Liver (tissue), 9 donors: ENCODE results near the gene CDC45. TPM values are rescaled to one million over a fixed set of nuclear protein-coding genes. Genes with fewer than 3 reads are reported as not detected.

ENCODE experiments used
- DNase-seq: peaks from one replicate; pipeline ENCODE4 v3.0.0-alpha.2; 2017; ENCODE audit warnings: low spot score
- H3K27ac ChIP-seq, 2 donors: one replicate each; pipeline ENCODE4 v1.7.0; 2013; ENCODE audit warnings: inconsistent platforms in 2 of 2, low read length in 2 of 2, control low read depth in 1 of 2, low read depth in 1 of 2, mild to moderate bottlenecking in 1 of 2
- H3K27me3 ChIP-seq, 4 donors: one replicate each; pipeline versions ENCODE4 v1.6.1 to v1.7.0; 2013; ENCODE audit warnings: low read length in 3 of 4, inconsistent platforms in 1 of 4, mild to moderate bottlenecking in 1 of 4, moderate library complexity in 1 of 4; ENCODE audit not compliant: control insufficient read depth in 4 of 4, insufficient read depth in 4 of 4
- H3K36me3 ChIP-seq, 4 donors: one replicate each; pipeline versions ENCODE4 v1.6.1 to v1.7.0; 2013; ENCODE audit warnings: low read length in 3 of 4, mild to moderate bottlenecking in 3 of 4, low read depth in 1 of 4, moderate library complexity in 1 of 4; ENCODE audit not compliant: control insufficient read depth in 4 of 4, insufficient read depth in 3 of 4
- H3K4me1 ChIP-seq, 4 donors: one replicate each; pipeline versions ENCODE4 v1.6.1 to v1.7.0; 2013; ENCODE audit warnings: low read length in 3 of 4, mild to moderate bottlenecking in 3 of 4, moderate library complexity in 1 of 4; ENCODE audit not compliant: control insufficient read depth in 4 of 4, insufficient read depth in 4 of 4
- H3K4me3 ChIP-seq, 3 donors: one replicate each; pipeline versions ENCODE4 v1.6.1 to v1.7.0; 2013; ENCODE audit warnings: low read length in 3 of 3, control low read depth in 1 of 3, low read depth in 1 of 3, mild to moderate bottlenecking in 1 of 3
- H3K9ac ChIP-seq, 2 donors: one replicate each; pipeline ENCODE4 v1.7.0; 2013; ENCODE audit warnings: low read length in 2 of 2, mild to moderate bottlenecking in 2 of 2, moderate library complexity in 2 of 2, control low read depth in 1 of 2, low read depth in 1 of 2
- H3K9me3 ChIP-seq, 4 donors: one replicate each; pipeline versions ENCODE4 v1.6.1 to v1.7.0; 2013; ENCODE audit warnings: low read length in 3 of 4; ENCODE audit not compliant: control insufficient read depth in 4 of 4
- EGR1 ChIP-seq, 2 donors: IDR thresholded peaks; 2 replicates each; pipeline ENCODE4 v1.6.1; 2016 to 2018; ENCODE audit warnings: antibody characterized with exemption in 2 of 2, low read depth in 2 of 2
- FOXA1 ChIP-seq: IDR thresholded peaks from 2 replicates; pipeline ENCODE4 v1.6.1; 2016; ENCODE audit warnings: antibody characterized with exemption
- GABPA ChIP-seq, 2 donors: IDR thresholded peaks in 1 of 2; conservative IDR thresholded peaks in 1 of 2; 2 replicates each; pipeline ENCODE4 v1.6.1; 2016; ENCODE audit warnings: antibody characterized with exemption in 2 of 2, mild to moderate bottlenecking in 1 of 2, moderate library complexity in 1 of 2
- HNF4A ChIP-seq, 2 donors: conservative IDR thresholded peaks; 2 replicates each; pipeline ENCODE4 v1.6.1; 2016; ENCODE audit warnings: antibody characterized with exemption in 2 of 2, mild to moderate bottlenecking in 2 of 2
- HNF4G ChIP-seq: IDR thresholded peaks from 2 replicates; pipeline ENCODE4 v1.6.1; 2016; ENCODE audit warnings: antibody characterized with exemption
- JUND ChIP-seq, 2 donors: IDR thresholded peaks; 2 replicates each; pipeline ENCODE4 v1.6.1; 2016; ENCODE audit warnings: antibody characterized with exemption in 2 of 2
- NR2F2 ChIP-seq: IDR thresholded peaks from 2 replicates; pipeline ENCODE4 v1.6.1; 2016; ENCODE audit warnings: antibody characterized with exemption
- RAD21 ChIP-seq, 2 donors: IDR thresholded peaks; 2 replicates each; pipeline ENCODE4 v1.6.1; 2016; ENCODE audit warnings: antibody characterized with exemption in 2 of 2, mild to moderate bottlenecking in 2 of 2
- RXRA ChIP-seq, 2 donors: IDR thresholded peaks; 2 replicates each; pipeline ENCODE4 v1.6.1; 2017 to 2018; ENCODE audit warnings: antibody characterized with exemption in 2 of 2, mild to moderate bottlenecking in 1 of 2
- SP1 ChIP-seq: IDR thresholded peaks from 2 replicates; pipeline ENCODE4 v1.6.1; 2018; ENCODE audit warnings: antibody characterized with exemption, mild to moderate bottlenecking
- WGBS: extraction: QIAGEN DNeasy Blood & Tissue Kit; methylation state at CpG from one replicate; pipeline ENCODE4 v1.1.7; 2013; 5-methylcytosine and 5-hydroxymethylcytosine counted together
- polyA plus RNA-seq, 2 donors: library from polyadenylated mRNA; stranded (reverse) in 1 of 2; unstranded in 1 of 2; fragments of 200-250 nt in 1 of 2; fragments of >200 nt in 1 of 2; fragmentation: Nextera tagmentation in 1 of 2; extraction: Ambion mirVana in 1 of 2; gene quantifications; one replicate each; pipeline versions ENCODE4 v1.2.1 to v1.2.3, GENCODE V29; 2013 to 2015
- total RNA-seq, 2 donors: library from RNA; depleted of rRNA; stranded (reverse); fragments of >200 nt; gene quantifications; one replicate each; pipeline ENCODE4 v1.2.3, GENCODE V29; 2014
- TF ChIP-seq, protein P1 (sequence below): fragments of 150-350 bp; IDR thresholded peaks from 2 replicates; pipeline ENCODE4 v1.5.1; 2017; ENCODE audit warnings: improper control_type of control experiment, low read depth, low read length; ENCODE audit not compliant: missing input control
- TF ChIP-seq, protein P2 (sequence below): IDR thresholded peaks from 2 replicates; pipeline ENCODE4 v1.6.1; 2016; ENCODE audit warnings: antibody characterized with exemption
- TF ChIP-seq, protein P3 (sequence below): IDR thresholded peaks from 2 replicates; pipeline ENCODE4 v1.6.1; 2016; ENCODE audit warnings: antibody characterized with exemption
- TF ChIP-seq, protein P4 (sequence below): IDR thresholded peaks from 2 replicates; pipeline ENCODE4 v1.6.1; 2016; ENCODE audit warnings: antibody characterized with exemption
- TF ChIP-seq, protein P5 (sequence below): IDR thresholded peaks from 2 replicates; pipeline ENCODE4 v1.6.1; 2016; ENCODE audit warnings: antibody characterized with exemption, mild to moderate bottlenecking
- donor health status: healthy.
- donor health status: healthy.
- donor health status: healthy.
- donor health status: healthy.
- donor health status: healthy.

Gene CDC45
- total and polyA plus RNA-seq, 4 donors = 0.33 to 15.5 (median 0.94) TPM

DNA sequence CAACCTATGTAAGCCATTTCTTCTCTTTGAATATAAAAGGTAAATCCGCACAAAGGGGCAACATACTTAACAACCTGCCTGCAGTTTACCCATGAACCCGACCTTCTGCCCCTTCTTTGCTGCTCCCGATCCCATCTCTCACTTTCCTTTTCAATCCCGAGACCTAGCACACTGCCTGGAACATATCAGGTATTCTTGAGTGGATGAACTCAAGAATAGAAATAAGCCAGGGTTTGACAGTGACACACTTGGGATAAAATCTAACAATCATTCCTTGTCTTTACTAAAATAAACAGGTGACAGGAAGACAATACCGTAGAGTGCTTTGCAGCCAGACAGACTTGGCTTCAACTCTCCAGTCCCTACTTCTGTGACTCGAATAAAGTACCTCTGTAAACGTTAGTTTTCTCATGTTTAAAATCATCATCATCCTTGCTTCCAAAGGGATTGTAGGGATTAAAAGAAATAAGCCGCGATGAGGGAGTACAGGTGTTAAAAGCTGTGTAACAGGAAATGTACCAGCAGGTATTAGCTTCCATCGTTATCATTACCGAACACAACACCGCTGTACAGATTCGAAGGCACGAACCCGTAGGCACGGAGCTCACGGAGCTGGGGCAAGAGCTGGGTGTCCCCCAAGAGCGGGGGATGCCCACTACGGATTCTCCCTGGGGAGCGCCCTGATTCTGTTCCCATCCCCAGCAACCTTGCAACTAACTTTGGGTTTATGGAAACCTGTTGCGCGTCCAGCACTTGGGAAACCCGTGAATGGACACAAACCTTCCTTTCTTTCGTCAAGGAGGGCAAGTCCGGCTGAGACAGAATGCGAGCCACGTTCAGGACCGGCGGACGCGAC is 1.4 kb upstream of the CDC45 start:
- Histone ChIP-seq H3K4me3 (peak overlapping the region; percentile 89 to 98 (median 98)), H3K27ac (peak overlapping the region; percentile 96 to 100), H3K9ac (peak overlapping the region; percentile 89 to 92), H3K36me3 (peaks cover 4 to 15% (median 10%) of the 10 kb centered on the region in 4 donors), H3K27me3 (no peaks in the 10 kb centered on the region), H3K9me3 (no peaks in the 10 kb centered on the region), H3K4me1 (peaks cover 3 to 21% (median 17%) of the 10 kb centered on the region in 4 donors)
- WGBS = under 1% methylated on average over 31 of the region's 31 CpGs
- TF ChIP-seq, protein P1, sequence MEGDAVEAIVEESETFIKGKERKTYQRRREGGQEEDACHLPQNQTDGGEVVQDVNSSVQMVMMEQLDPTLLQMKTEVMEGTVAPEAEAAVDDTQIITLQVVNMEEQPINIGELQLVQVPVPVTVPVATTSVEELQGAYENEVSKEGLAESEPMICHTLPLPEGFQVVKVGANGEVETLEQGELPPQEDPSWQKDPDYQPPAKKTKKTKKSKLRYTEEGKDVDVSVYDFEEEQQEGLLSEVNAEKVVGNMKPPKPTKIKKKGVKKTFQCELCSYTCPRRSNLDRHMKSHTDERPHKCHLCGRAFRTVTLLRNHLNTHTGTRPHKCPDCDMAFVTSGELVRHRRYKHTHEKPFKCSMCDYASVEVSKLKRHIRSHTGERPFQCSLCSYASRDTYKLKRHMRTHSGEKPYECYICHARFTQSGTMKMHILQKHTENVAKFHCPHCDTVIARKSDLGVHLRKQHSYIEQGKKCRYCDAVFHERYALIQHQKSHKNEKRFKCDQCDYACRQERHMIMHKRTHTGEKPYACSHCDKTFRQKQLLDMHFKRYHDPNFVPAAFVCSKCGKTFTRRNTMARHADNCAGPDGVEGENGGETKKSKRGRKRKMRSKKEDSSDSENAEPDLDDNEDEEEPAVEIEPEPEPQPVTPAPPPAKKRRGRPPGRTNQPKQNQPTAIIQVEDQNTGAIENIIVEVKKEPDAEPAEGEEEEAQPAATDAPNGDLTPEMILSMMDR = no peak
- TF ChIP-seq, protein P2, sequence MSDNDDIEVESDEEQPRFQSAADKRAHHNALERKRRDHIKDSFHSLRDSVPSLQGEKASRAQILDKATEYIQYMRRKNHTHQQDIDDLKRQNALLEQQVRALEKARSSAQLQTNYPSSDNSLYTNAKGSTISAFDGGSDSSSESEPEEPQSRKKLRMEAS = no peak
- TF ChIP-seq GABPA (IDR thresholded peaks at IDR 0.05 in 1 of 2, conservative IDR thresholded peaks at IDR 0.05 in 1 of 2) (no peak), RXRA (IDR thresholded peaks at IDR 0.05) (no peak), FOXA1 (no peak), JUND (IDR thresholded peaks at IDR 0.05) (no peak), HNF4G (no peak), SP1 (no peak), HNF4A (conservative IDR thresholded peaks at IDR 0.05) (no peak), NR2F2 (no peak), EGR1 (IDR thresholded peaks at IDR 0.05; ENCODE audit: low read depth in 2 of 2) (no peak)
- TF ChIP-seq, protein P3, sequence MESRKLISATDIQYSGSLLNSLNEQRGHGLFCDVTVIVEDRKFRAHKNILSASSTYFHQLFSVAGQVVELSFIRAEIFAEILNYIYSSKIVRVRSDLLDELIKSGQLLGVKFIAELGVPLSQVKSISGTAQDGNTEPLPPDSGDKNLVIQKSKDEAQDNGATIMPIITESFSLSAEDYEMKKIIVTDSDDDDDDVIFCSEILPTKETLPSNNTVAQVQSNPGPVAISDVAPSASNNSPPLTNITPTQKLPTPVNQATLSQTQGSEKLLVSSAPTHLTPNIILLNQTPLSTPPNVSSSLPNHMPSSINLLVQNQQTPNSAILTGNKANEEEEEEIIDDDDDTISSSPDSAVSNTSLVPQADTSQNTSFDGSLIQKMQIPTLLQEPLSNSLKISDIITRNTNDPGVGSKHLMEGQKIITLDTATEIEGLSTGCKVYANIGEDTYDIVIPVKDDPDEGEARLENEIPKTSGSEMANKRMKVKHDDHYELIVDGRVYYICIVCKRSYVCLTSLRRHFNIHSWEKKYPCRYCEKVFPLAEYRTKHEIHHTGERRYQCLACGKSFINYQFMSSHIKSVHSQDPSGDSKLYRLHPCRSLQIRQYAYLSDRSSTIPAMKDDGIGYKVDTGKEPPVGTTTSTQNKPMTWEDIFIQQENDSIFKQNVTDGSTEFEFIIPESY = no peak
- TF ChIP-seq, protein P4, sequence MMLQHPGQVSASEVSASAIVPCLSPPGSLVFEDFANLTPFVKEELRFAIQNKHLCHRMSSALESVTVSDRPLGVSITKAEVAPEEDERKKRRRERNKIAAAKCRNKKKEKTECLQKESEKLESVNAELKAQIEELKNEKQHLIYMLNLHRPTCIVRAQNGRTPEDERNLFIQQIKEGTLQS = no peak
- peak; percentile 39 for DNase-seq

DNA sequence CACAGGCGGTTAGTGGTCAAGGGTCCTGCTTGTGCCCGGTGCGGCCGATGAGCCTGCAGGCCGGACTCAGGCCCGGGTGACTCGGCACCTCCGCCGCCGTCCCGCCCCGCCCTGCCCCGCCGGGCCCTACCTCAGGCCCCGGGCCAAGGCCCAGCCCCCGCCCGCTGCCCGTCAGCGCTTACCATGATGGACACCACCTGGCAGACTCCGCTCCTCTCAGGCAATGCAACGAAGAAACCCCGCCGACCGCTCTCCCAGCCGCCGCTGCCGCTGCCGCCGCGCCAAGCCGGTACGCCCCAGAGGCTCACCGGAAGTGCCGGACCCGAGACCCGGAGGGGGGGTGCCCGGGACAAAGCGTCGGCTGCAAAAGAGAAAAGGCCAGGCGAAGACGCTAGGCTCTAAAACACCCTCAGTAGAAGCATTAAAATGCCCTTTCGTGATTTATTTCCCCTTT is 792 bp upstream of the CDC45 start, which contains the start of gene UFD1:
UFD1 (minus strand) TSS at position 293 of the 454 bp plus-strand sequence; CDS start at position 185, 108 bp downstream.
- peak within 1 kb of the TSS; percentile 89 to 99 for H3K9ac ChIP-seq
- H3K27me3 ChIP-seq = no peaks in the 10 kb centered on the region
- no peaks in the 10 kb centered on the region for H3K9me3 ChIP-seq
- peak within 1 kb of the TSS; percentile 89 to 98 (median 98) for H3K4me3 ChIP-seq
- peak; percentile 84 for DNase-seq
- H3K36me3 ChIP-seq = peaks cover 0 to 10% (median 5%) of the 10 kb centered on the region in 4 donors
- H3K4me1 ChIP-seq = peaks cover 3 to 21% (median 17%) of the 10 kb centered on the region in 4 donors
- H3K27ac ChIP-seq = peak within 1 kb of the TSS; percentile 96 to 100
- under 1% methylated on average over 42 of the region's 42 CpGs for WGBS
- TF ChIP-seq RAD21 (IDR thresholded peaks at IDR 0.05) (peak in 1 of 2 donors; percentile 13), GABPA (IDR thresholded peaks at IDR 0.05 in 1 of 2, conservative IDR thresholded peaks at IDR 0.05 in 1 of 2) (peak in 1 of 2 donors; percentile 87), RXRA (IDR thresholded peaks at IDR 0.05) (no peak)
- TF ChIP-seq, protein P2 = no peak
- TF ChIP-seq, protein P5, sequence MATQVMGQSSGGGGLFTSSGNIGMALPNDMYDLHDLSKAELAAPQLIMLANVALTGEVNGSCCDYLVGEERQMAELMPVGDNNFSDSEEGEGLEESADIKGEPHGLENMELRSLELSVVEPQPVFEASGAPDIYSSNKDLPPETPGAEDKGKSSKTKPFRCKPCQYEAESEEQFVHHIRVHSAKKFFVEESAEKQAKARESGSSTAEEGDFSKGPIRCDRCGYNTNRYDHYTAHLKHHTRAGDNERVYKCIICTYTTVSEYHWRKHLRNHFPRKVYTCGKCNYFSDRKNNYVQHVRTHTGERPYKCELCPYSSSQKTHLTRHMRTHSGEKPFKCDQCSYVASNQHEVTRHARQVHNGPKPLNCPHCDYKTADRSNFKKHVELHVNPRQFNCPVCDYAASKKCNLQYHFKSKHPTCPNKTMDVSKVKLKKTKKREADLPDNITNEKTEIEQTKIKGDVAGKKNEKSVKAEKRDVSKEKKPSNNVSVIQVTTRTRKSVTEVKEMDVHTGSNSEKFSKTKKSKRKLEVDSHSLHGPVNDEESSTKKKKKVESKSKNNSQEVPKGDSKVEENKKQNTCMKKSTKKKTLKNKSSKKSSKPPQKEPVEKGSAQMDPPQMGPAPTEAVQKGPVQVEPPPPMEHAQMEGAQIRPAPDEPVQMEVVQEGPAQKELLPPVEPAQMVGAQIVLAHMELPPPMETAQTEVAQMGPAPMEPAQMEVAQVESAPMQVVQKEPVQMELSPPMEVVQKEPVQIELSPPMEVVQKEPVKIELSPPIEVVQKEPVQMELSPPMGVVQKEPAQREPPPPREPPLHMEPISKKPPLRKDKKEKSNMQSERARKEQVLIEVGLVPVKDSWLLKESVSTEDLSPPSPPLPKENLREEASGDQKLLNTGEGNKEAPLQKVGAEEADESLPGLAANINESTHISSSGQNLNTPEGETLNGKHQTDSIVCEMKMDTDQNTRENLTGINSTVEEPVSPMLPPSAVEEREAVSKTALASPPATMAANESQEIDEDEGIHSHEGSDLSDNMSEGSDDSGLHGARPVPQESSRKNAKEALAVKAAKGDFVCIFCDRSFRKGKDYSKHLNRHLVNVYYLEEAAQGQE = no peak
